ENCODE results near the gene SH3GL3.

SH3GL3 gene

GRCh38 chr15:83626171-83626802 is 179.1 kb downstream of the SH3GL3 start:
- DNase-seq = no peak

DNA sequence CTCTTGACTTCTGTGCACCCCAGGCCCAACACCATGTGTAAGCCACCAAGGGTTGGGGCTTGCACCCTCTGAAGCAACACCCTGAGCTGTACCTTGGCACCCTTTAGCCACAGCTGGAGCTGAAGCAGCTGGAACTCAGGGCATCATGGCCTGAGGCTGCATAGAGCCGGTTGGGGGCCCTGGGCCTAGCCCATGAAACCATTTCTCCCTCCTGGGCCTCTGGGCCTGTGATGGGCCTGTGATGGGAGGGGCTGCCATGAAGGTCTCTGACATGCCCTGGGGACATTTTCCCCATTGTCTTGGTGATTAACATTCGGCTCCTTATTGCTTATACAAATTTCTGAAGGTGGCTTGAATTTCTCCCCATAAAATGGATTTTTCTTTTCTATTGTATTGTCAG is 184.4 kb downstream of the SH3GL3 start:
- DNase-seq = no peak

DNA sequence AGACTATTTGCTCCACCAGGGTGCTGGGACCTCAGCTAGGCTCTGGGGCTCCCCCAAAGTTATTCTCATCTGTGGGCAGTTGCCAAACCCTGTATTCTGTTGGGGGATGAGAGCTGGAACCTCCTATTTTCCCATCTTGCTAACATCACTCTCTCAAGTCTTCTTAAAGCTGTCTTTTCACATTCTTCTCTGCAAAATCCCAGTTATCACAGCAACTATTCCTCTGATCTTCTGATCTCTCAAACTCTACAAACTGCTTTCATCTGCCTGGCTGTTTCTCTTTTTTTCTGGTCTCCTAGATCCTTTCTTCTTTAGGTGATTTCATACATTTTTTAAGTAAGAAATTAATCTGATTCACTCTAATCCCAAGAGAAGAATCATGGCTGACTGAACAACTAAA is 196.1 kb downstream of the SH3GL3 start:
- DNase-seq = no peak

DNA sequence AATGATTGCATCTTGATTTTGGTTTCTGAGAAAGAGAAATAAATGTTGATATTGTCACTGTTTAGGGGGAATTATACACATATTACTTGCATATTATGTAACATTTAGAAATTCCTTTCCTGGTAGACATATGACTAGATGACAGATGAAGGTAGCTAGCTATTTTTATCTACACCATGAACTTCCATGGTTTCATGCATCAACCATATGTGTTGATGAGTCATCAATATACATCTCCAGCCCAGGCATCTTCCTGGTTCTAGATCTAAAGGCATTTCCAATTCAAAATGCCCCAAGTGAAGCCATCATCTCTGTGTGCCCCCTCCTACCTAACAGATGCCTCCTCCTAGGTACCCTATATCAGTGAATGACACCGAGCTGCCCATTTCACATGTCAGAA is 197.3 kb downstream of the SH3GL3 start:
- no peak for DNase-seq

DNA sequence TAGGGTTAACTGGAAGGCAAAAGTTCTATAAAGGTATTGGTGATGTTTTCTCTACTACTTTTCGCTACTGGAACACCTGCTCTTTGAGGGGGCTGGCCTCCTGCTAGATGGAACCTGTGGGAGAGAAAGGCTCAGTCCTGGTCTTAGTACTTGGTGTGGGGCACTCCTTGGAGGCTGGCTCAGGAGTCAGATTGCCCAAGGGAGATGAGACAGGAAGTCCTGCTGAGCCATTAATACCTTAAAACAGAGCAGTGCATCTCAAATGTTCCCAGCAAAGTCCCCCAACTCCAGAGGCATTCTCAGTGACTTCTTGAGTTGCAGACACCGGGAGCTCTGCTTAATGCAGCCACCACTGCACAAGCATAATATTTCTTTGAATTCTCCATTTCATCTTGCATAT is 203.7 kb downstream of the SH3GL3 start:
- DNase-seq = no peak

DNA sequence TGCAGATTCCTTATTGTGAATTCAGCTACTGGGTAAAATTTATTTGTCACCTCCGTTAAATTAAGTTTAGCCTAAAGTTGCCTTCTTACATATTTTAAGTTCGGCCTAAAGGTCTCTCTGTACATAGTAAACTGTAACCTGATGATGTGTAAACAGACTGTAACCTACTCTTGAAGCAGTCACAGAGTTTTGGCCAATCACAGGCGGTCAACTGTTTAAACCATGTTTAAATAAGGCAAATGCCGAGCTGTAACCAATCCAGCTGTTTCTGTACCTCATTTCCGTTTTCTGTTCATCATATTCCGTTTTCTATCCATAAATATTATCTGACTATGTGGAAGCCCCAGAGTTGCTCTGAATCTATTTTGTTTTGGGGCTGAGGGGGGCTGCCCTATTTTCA is 204.4 kb downstream of the SH3GL3 start:
- no peak for DNase-seq

DNA sequence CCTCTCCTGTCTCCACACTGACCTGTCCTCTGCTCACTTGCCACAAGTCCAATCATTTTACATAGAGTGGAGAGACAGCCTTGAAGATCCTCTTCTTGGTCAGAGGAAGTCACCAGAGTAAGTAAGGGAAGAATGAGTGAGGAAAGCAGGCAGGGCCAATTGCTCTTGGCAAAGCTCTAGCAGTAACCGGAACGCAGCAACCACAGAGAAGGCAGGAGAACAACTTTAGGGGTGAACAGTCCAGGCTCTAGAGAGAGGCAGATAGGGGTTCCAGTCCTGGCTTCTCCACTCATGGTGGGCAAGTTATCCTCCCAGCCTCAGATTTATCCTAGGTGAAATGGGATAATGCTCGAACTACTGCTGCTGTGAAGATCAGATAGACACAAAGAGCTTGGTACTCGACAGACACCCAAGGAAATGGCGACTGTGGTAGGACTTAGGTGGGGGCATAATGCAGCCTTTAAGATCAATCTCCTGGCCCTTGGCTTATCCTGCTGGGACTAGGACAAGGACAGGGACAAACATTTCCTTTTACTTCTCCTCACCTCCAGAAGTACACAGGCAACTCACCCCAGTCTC is 205.6 kb downstream of the SH3GL3 start:
- DNase-seq = no peak

GRCh38 chr15:83653288-83653638 is 206.1 kb downstream of the SH3GL3 start:
- DNase-seq = no peak

DNA sequence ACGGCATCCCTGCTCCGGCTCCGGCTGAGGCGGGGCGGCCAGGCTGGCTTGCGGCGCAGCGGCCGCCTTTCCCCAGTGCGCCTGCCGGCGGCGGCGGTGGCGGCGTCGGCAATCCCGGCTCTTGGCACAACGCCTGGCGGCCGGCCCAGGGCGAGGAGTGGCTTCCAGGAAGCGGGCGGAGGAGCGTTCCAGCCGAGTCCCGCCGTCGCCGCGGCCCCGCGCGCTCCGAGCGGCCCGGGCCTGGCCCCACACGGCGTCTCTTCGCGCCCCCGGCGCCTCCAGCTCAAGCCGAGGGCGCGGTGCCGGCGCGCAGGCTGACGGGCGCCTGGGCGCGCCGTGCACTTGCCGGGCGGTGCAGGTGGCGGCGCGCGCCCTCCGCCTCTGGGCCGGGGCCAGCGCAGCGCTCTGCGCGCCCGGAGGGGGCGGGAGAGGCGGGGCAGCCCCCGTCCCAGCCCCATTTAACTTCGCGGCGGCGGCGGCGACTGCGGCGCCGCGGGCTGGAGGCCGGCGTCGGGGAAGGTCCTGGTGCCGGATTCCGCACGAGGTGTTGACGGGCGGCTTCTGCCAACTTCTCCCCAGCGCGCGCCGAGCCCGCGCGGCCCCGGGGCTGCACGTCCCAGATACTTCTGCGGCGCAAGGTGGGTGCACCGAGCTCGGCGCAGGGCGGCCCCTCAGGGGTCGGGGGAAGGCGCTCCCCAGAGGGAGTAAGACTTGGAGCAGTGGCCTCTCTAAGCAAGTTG is 206.7 kb downstream of the SH3GL3 start, which contains the start of gene ADAMTSL3:
TSS of gene ADAMTSL3 (plus strand) at position 485 of the 740 bp plus-strand sequence. CDS start 1,639 bp downstream, outside the sequence.
- no peak for DNase-seq

GRCh38 chr15:83654379-83655236 is 207.5 kb downstream of the SH3GL3 start:
- no peak for DNase-seq

DNA sequence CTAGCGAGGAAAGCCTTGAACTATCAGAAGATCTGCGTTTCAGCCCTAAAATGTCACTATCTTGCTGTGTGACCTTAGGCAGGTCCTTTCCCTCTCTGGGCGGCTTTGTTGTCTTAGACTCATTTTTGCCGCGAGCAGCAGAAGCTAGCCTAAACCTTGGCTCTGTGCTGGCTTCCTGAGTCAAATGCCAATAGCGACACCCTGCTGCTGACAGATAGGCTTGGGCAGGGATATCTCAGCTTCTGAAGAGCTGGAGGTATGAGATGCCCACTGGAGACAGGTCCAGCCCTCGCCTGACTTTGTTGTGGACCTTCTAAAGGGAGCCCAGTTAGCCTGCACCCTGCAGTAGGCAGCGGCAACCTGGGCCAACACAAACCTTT is 208.1 kb downstream of the SH3GL3 start:
- DNase-seq = no peak

- DNase-seq = no peak
These were observed 209.1 kb downstream of the SH3GL3 start for GRCh38 chr15:83656192-83656591.

DNA sequence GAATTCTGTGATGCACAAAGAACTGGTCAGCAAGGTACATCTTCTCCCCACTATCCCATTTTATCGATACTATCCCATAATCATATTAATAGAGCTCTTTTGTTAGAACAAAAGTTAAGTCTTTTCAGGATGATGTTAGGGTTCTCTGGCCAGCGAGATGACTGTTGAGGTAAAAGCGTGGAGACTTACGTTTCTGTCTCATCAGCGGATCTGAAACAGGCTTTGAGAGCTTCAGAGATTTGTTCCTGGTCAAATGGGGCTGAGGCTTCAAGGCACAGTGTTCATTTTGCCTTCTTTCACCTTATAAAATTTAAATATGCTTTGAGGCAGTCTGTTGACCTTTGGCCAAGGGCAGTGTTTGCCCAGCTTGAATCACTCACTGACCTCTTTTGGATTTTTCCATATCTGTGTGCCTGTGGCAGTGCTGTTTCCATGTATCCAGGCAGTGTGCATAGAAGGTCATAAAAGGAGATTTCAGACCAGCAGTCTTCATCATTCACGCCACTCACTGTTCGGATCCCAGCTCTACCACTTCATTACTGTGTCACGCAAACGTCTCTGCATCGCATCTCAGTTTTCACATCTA is 209.9 kb downstream of the SH3GL3 start:
- DNase-seq = no peak

- DNase-seq = no peak
These were observed 210.4 kb downstream of the SH3GL3 start for GRCh38 chr15:83657549-83657948.

- DNase-seq = no peak
These were observed 211.6 kb downstream of the SH3GL3 start for GRCh38 chr15:83658430-83659416.

GRCh38 chr15:83659417-83659812 is 212.3 kb downstream of the SH3GL3 start:
- no peak for DNase-seq

GRCh38 chr15:83665480-83665879 is 218.3 kb downstream of the SH3GL3 start:
- no peak for DNase-seq
